Right ventricle myocardium inferior (tissue), 1 donor: ENCODE data around the gene GALNT9. TPM values are rescaled to one million over a fixed set of nuclear protein-coding genes. Genes with fewer than 3 reads are reported as not detected.
A peak's percentile ranks its signal among the peaks of the same experiment; 100 is the strongest.

ENCODE experiments used
- ATAC-seq: fragments of 200-7000 bp; cut with Tn5 transposase; one replicate; pipeline ENCODE4 v1.9.1; 2020; ENCODE audit warnings: mild to moderate bottlenecking, moderate library complexity
- DNase-seq: peaks from one replicate; pipeline ENCODE4 v3.0.0; 2021; ENCODE audit errors: missing footprints
- intact Hi-C: fragments of 100-400 bp; cut with DNase I; formaldehyde crosslinking; loops from one replicate; pipeline ENCODE4 v1.11.0; 2022
- total RNA-seq: library from RNA; stranded (reverse); fragmentation: NEBNext Ultra II Directional; extraction: Animal tissue kit (Norgen Biotek cat#: 25700); gene quantifications from one replicate; pipeline ENCODE4 v1.2.1, GENCODE V29; 2021
- donor health status: DM: no; HTN: yes; CAD: no; lungs with severe emphysema.

Gene GALNT9
- total RNA-seq, 1 donor from 2014 or later = not detected

- ATAC-seq = no peak
- intact Hi-C loops = no loop called here
- DNase-seq = peak; percentile 64
These were observed 10.8 kb downstream of the GALNT9 start for GRCh38 chr12:132318618-132319033.

- intact Hi-C loops = no loop called here
- ATAC-seq (no peak), DNase-seq (no peak)
These were observed 11.3 kb downstream of the GALNT9 start for GRCh38 chr12:132318135-132318534.

- no peak for DNase-seq
- intact Hi-C loops = no loop called here
- ATAC-seq = no peak
These were observed 12.0 kb downstream of the GALNT9 start for GRCh38 chr12:132317233-132317938.

GRCh38 chr12:132316497-132317232 is 12.7 kb downstream of the GALNT9 start:
- intact Hi-C loops = no loop called here
- ATAC-seq = no peak
- DNase-seq = no peak

GRCh38 chr12:132315951-132316350 is 13.4 kb downstream of the GALNT9 start:
- peak; percentile 41 for DNase-seq
- intact Hi-C loops = no loop called here
- no peak for ATAC-seq

- intact Hi-C loops = no loop called here
- ATAC-seq = no peak
- DNase-seq = no peak
These were observed 13.9 kb downstream of the GALNT9 start for GRCh38 chr12:132315507-132315906.

- DNase-seq = no peak
- intact Hi-C loops = no loop called here
These were observed 14.7 kb downstream of the GALNT9 start for GRCh38 chr12:132314516-132315233.

GRCh38 chr12:132314035-132314434 is 15.4 kb downstream of the GALNT9 start:
- ATAC-seq (no peak), DNase-seq (no peak)

More at GRCh38 chr12:132314516-132315233, 14.7 kb downstream of the GALNT9 start:
- no peak for ATAC-seq

GRCh38 chr12:132313182-132313581 is 16.2 kb downstream of the GALNT9 start:
- intact Hi-C loops = no loop called here
- DNase-seq = no peak
- no peak for ATAC-seq

More at GRCh38 chr12:132314035-132314434, 15.4 kb downstream of the GALNT9 start:
- intact Hi-C loops = no loop called here

GRCh38 chr12:132312516-132312915 is 16.9 kb downstream of the GALNT9 start:
- DNase-seq (peak; percentile 56), ATAC-seq (no peak)
- intact Hi-C loops = no loop called here

GRCh38 chr12:132311201-132311915 is 18.0 kb downstream of the GALNT9 start:
- peak; percentile 41 for DNase-seq

GRCh38 chr12:132310181-132311040 is 19.0 kb downstream of the GALNT9 start:
- intact Hi-C loops = no loop called here
- ATAC-seq = no peak
- no peak for DNase-seq

More at GRCh38 chr12:132311201-132311915, 18.0 kb downstream of the GALNT9 start:
- no peak for ATAC-seq
- intact Hi-C loops = no loop called here

GRCh38 chr12:132309596-132310086 is 19.7 kb downstream of the GALNT9 start:
- intact Hi-C loops = no loop called here
- ATAC-seq = no peak
- peak; percentile 55 for DNase-seq

GRCh38 chr12:132308853-132309595 is 20.4 kb downstream of the GALNT9 start:
- intact Hi-C loops = no loop called here
- ATAC-seq = no peak
- DNase-seq = peak; percentile 45

GRCh38 chr12:132307976-132308852 is 21.2 kb downstream of the GALNT9 start:
- intact Hi-C loops = no loop called here
- no peak for ATAC-seq
- DNase-seq = peak; percentile 47

- DNase-seq = no peak
- ATAC-seq = no peak
- intact Hi-C loops = no loop called here
These were observed 22.6 kb downstream of the GALNT9 start for GRCh38 chr12:132306885-132307191.
